Measurements from ENCODE around the gene AQP4. TPM values are rescaled to one million over a fixed set of nuclear protein-coding genes. Genes with fewer than 3 reads are reported as not detected.

AQP4 gene
- total and polyA plus RNA-seq, 2 donors (not counting 1 experiment from before 2014, with no cell fraction given), result not detected

GRCh38 chr18:26804519-26804918 is 61.0 kb downstream of the AQP4 start:
- H3K27ac ChIP-seq (ENCODE audit: insufficient read depth, low read length), result no peak overlapping the region
- H3K36me3 ChIP-seq (ENCODE audit: control insufficient read depth, insufficient read depth, low read length), result no peaks in the 10 kb centered on the region
- no peaks in the 10 kb centered on the region for H3K79me2 ChIP-seq (ENCODE audit: control insufficient read depth, insufficient read depth, low read length)
- H4K20me1 ChIP-seq (ENCODE audit: control insufficient read depth, extremely low read depth, insufficient read depth, low read length), result no peaks in the 10 kb centered on the region
- no peaks in the 10 kb centered on the region for H3K27me3 ChIP-seq (ENCODE audit: control insufficient read depth, insufficient read depth, low read length)
- H3K4me1 ChIP-seq (ENCODE audit: control insufficient read depth, extremely low read depth, insufficient read depth, low read length), result no peaks in the 10 kb centered on the region
- H2AFZ ChIP-seq (ENCODE audit: low read length), result no peak overlapping the region
- no peak overlapping the region for H3K4me3 ChIP-seq (replicated peaks in 1 of 4; ENCODE audit: control extremely low read depth in 1 of 4, insufficient read depth in 1 of 4, low read depth in 3 of 4, low read length in 4 of 4)
- H3K9ac ChIP-seq (ENCODE audit: insufficient read depth, low read length), result no peak overlapping the region
- no peak for DNase-seq (ENCODE audit: low read depth in 2 of 2)
- H3K4me2 ChIP-seq (ENCODE audit: extremely low read depth, insufficient read depth, low read length), result no peak overlapping the region
- no peaks in the 10 kb centered on the region for H3K9me3 ChIP-seq (ENCODE audit: control insufficient read depth, insufficient read depth, low read depth, low read length)
- TF ChIP-seq EZH2 (IDR thresholded peaks at IDR 0.05; ENCODE audit: low read length, missing control alignments) (no peak), CTCF (conservative IDR thresholded peaks at IDR 0.05 in 1 of 2, IDR thresholded peaks at IDR 0.05 in 1 of 2; ENCODE audit: low read depth in 1 of 2, low read length in 2 of 2) (no peak)

- Histone ChIP-seq H3K4me3 (replicated peaks in 1 of 4; ENCODE audit: control extremely low read depth in 1 of 4, insufficient read depth in 1 of 4, low read depth in 3 of 4, low read length in 4 of 4) (no peak overlapping the region), H3K4me2 (ENCODE audit: extremely low read depth, insufficient read depth, low read length) (no peak overlapping the region), H3K27ac (ENCODE audit: insufficient read depth, low read length) (no peak overlapping the region), H2AFZ (ENCODE audit: low read length) (no peak overlapping the region), H3K9me3 (ENCODE audit: control insufficient read depth, insufficient read depth, low read depth, low read length) (no peaks in the 10 kb centered on the region), H3K36me3 (ENCODE audit: control insufficient read depth, insufficient read depth, low read length) (no peaks in the 10 kb centered on the region), H3K79me2 (ENCODE audit: control insufficient read depth, insufficient read depth, low read length) (no peaks in the 10 kb centered on the region), H3K4me1 (ENCODE audit: control insufficient read depth, extremely low read depth, insufficient read depth, low read length) (no peaks in the 10 kb centered on the region), H4K20me1 (ENCODE audit: control insufficient read depth, extremely low read depth, insufficient read depth, low read length) (no peaks in the 10 kb centered on the region), H3K9ac (ENCODE audit: insufficient read depth, low read length) (no peak overlapping the region), H3K27me3 (ENCODE audit: control insufficient read depth, insufficient read depth, low read length) (no peaks in the 10 kb centered on the region)
- no peak for DNase-seq (ENCODE audit: low read depth in 2 of 2)
- TF ChIP-seq EZH2 (IDR thresholded peaks at IDR 0.05; ENCODE audit: low read length, missing control alignments) (no peak), CTCF (conservative IDR thresholded peaks at IDR 0.05 in 1 of 2, IDR thresholded peaks at IDR 0.05 in 1 of 2; ENCODE audit: low read depth in 1 of 2, low read length in 2 of 2) (no peak)
Observed at GRCh38 chr18:26803643-26804042, 61.9 kb downstream of the AQP4 start.

- no peaks in the 10 kb centered on the region for H3K9me3 ChIP-seq (ENCODE audit: control insufficient read depth, insufficient read depth, low read depth, low read length)
- H3K27ac ChIP-seq (ENCODE audit: insufficient read depth, low read length), result no peak overlapping the region
- H2AFZ ChIP-seq (ENCODE audit: low read length), result no peak overlapping the region
- H3K4me3 ChIP-seq (replicated peaks in 1 of 4; ENCODE audit: control extremely low read depth in 1 of 4, insufficient read depth in 1 of 4, low read depth in 3 of 4, low read length in 4 of 4), result no peak overlapping the region
- no peak for TF ChIP-seq CTCF (conservative IDR thresholded peaks at IDR 0.05 in 1 of 2, IDR thresholded peaks at IDR 0.05 in 1 of 2; ENCODE audit: low read depth in 1 of 2, low read length in 2 of 2)
- no peak for TF ChIP-seq EZH2 (IDR thresholded peaks at IDR 0.05; ENCODE audit: low read length, missing control alignments)
- no peaks in the 10 kb centered on the region for H3K36me3 ChIP-seq (ENCODE audit: control insufficient read depth, insufficient read depth, low read length)
- no peaks in the 10 kb centered on the region for H3K27me3 ChIP-seq (ENCODE audit: control insufficient read depth, insufficient read depth, low read length)
- H4K20me1 ChIP-seq (ENCODE audit: control insufficient read depth, extremely low read depth, insufficient read depth, low read length), result no peaks in the 10 kb centered on the region
- no peaks in the 10 kb centered on the region for H3K4me1 ChIP-seq (ENCODE audit: control insufficient read depth, extremely low read depth, insufficient read depth, low read length)
- H3K79me2 ChIP-seq (ENCODE audit: control insufficient read depth, insufficient read depth, low read length), result no peaks in the 10 kb centered on the region
- H3K9ac ChIP-seq (ENCODE audit: insufficient read depth, low read length), result no peak overlapping the region
- DNase-seq (ENCODE audit: low read depth in 2 of 2), result no peak
- H3K4me2 ChIP-seq (ENCODE audit: extremely low read depth, insufficient read depth, low read length), result no peak overlapping the region
Observed at GRCh38 chr18:26802330-26803200, 62.9 kb downstream of the AQP4 start.

Measured in fibroblast of lung (primary cell).